Stimulated activated CD4-positive, alpha-beta T cell treated with anti-CD3 and anti-CD28 coated beads, Interleukin-2, amount 100 ng/mL, for 4 hours (primary cell): Measurements from ENCODE around the gene SPIB.
"Not testable (repeated sequence)": the region's sequence is repeated elsewhere in the genome, so short reads cannot be mapped to it uniquely, and the experiment has no call there.

Experiments
- DNase-seq: peaks from one replicate; pipeline ENCODE4 v3.0.0-alpha.2; 2020; ENCODE audit warnings: low read depth

The SPIB gene

GRCh38 chr19:50439130-50439529 lies 20.4 kb downstream of the SPIB start:
- DNase-seq = not testable (repeated sequence)

- DNase-seq = no peak
Measured at GRCh38 chr19:50444059-50444458, 25.3 kb downstream of the SPIB start.

GRCh38 chr19:50447053-50447452 lies 28.3 kb downstream of the SPIB start:
- DNase-seq = no peak

- DNase-seq = no peak
Measured at GRCh38 chr19:50447750-50448149, 29.0 kb downstream of the SPIB start.

- no peak for DNase-seq
Measured at GRCh38 chr19:50449236-50449899, 30.6 kb downstream of the SPIB start.

- DNase-seq = no peak
Measured at GRCh38 chr19:50450369-50451222, 31.9 kb downstream of the SPIB start.

- DNase-seq = no peak
Measured at GRCh38 chr19:50451223-50451534, 32.4 kb downstream of the SPIB start.

GRCh38 chr19:50453243-50453642 lies 34.5 kb downstream of the SPIB start:
- no peak for DNase-seq

GRCh38 chr19:50455992-50456391 lies 37.3 kb downstream of the SPIB start:
- no peak for DNase-seq

GRCh38 chr19:50457300-50457699 lies 38.6 kb downstream of the SPIB start:
- DNase-seq = no peak

GRCh38 chr19:50458396-50459066 lies 39.8 kb downstream of the SPIB start:
- no peak for DNase-seq

- DNase-seq = no peak
Measured at GRCh38 chr19:50459067-50459456, 40.3 kb downstream of the SPIB start.

- DNase-seq = no peak
Measured at GRCh38 chr19:50459638-50460037, 40.9 kb downstream of the SPIB start.

GRCh38 chr19:50460161-50460765 lies 41.5 kb downstream of the SPIB start:
- DNase-seq = no peak

GRCh38 chr19:50461066-50461875 lies 42.5 kb downstream of the SPIB start:
- DNase-seq = peak; percentile 30

- DNase-seq = no peak
Measured at GRCh38 chr19:50462970-50463369, 44.2 kb downstream of the SPIB start.

GRCh38 chr19:50464348-50464747 lies 45.6 kb downstream of the SPIB start:
- no peak for DNase-seq

GRCh38 chr19:50465000-50465399 lies 46.3 kb downstream of the SPIB start:
- DNase-seq = no peak

GRCh38 chr19:50465986-50466705 lies 47.4 kb downstream of the SPIB start:
- no peak for DNase-seq

- no peak for DNase-seq
Measured at GRCh38 chr19:50466706-50467039, 47.9 kb downstream of the SPIB start.

GRCh38 chr19:50467566-50467965 lies 48.8 kb downstream of the SPIB start:
- DNase-seq = no peak
